ENCODE results near the gene PPP2R5A.

- TF ChIP-seq CREB1 (IDR thresholded peaks at IDR 0.05; ENCODE audit: low read depth) (no peak), EP300 (IDR thresholded peaks at IDR 0.05; ENCODE audit: borderline replicate concordance) (no peak), FOXM1 (IDR thresholded peaks at IDR 0.05; ENCODE audit: borderline replicate concordance, low read depth) (no peak), USF1 (IDR thresholded peaks at IDR 0.05) (no peak), MAX (IDR thresholded peaks at IDR 0.05) (no peak), RAD21 (IDR thresholded peaks at IDR 0.05; ENCODE audit: low read depth) (no peak), ZBTB7A (IDR thresholded peaks at IDR 0.05; ENCODE audit: low read depth) (no peak)
These were observed 43.3 kb upstream of the PPP2R5A start for GRCh38 chr1:212241957-212242287.
